NCI-H1417 treated with DMSO at 0.1 percent for 48 hours (cell line): ENCODE data around the gene ASMTL.
"Not testable (repeated sequence)": the region's sequence is repeated elsewhere in the genome, so short reads cannot be mapped to it uniquely, and the experiment has no call there.

Source experiments
- DNase-seq: peaks from one replicate; lab custom pipeline; 2025; lab: John Stamatoyannopoulos, UW

The ASMTL gene

GRCh38 chrX:1433646-1434357 lies 18.9 kb downstream of the ASMTL start:
- DNase-seq, result no peak

DNA sequence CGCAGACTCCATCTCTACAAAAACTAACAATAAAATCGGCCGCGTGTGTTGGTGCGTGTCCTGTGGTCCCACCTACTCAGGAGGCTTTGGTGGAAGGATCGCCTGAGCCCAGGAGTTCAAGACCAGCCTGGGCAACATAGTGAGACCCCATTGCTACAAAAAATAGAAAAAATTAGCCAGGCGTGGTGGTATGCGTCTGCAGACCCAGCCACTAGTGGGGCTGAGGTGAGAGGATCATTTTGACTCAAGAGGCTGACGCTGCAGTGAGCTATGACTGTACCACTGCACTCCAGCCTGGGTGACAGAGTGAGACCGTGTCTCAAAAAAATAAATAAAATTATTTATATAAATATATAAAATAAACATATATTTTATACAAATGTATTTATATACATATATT lies 22.3 kb downstream of the ASMTL start:
- DNase-seq, result no peak

GRCh38 chrX:1427756-1428155 lies 25.0 kb downstream of the ASMTL start:
- DNase-seq, result no peak

DNA sequence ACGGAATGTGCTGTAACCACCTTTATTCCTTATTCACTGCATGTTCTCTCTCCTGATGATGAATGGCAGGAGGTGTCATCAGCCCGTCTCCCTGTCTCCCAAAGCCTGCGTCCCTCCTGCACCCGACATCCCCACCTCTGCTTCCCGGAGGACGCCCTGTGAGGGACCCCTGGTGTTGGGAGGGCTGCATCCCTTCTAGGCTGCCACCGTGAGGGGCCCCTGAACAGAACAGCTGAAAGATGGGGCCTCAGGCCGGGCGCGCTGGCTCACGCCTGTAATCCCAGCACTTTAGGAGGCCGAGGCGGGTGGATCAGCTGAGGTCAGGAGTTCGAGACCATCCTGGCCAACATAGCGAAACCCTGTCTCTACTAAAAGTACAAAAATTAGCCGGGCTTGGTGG lies 26.4 kb downstream of the ASMTL start:
- DNase-seq, result not testable (repeated sequence)

GRCh38 chrX:1425381-1425780 lies 27.3 kb downstream of the ASMTL start:
- DNase-seq, result no peak

- DNase-seq, result no peak
Measured at GRCh38 chrX:1424147-1424851, 28.4 kb downstream of the ASMTL start.

GRCh38 chrX:1423215-1423614 lies 29.5 kb downstream of the ASMTL start:
- no peak for DNase-seq

GRCh38 chrX:1422135-1422465 lies 30.6 kb downstream of the ASMTL start:
- DNase-seq, result no peak

DNA sequence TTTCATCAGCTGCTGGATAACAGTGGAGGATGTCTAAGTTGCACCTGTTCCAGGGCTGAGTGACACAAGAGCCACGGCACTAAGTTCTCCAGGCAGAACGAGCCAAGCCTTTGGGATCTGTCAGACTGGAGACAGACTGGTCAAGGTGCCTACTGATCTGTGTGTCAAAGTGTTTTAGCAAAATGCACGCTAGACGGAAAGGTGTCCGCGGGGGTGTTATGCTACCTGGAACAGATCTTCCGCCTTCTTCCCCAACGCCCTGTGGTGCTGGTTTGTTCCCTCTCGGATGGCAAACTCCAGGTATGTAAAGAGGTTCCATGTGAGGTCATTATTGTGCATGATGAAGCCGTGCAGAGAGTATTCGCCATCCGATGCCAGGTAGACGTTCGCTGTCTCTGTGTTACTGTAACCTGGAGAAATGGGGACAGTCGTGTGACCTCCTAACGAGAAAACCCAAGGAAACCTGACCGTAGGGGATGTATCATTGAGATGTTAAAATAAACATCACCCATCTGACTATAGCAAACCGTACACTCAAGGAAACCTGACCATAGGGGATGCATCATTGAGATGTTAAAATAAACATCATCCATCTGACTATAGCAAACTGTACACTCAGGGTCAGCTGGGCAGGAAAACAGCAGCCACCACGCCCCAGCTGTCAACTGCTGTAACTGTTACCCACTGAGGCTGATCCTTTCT lies 31.1 kb downstream of the ASMTL start:
- no peak for DNase-seq

- no peak for DNase-seq
Measured at GRCh38 chrX:1420371-1420770, 32.3 kb downstream of the ASMTL start.

- no peak for DNase-seq
Measured at GRCh38 chrX:1419545-1420355, 33.0 kb downstream of the ASMTL start.

- no peak for DNase-seq
Measured at GRCh38 chrX:1418901-1419544, 33.7 kb downstream of the ASMTL start.

- no peak for DNase-seq
Measured at GRCh38 chrX:1417921-1418771, 34.6 kb downstream of the ASMTL start.

DNA sequence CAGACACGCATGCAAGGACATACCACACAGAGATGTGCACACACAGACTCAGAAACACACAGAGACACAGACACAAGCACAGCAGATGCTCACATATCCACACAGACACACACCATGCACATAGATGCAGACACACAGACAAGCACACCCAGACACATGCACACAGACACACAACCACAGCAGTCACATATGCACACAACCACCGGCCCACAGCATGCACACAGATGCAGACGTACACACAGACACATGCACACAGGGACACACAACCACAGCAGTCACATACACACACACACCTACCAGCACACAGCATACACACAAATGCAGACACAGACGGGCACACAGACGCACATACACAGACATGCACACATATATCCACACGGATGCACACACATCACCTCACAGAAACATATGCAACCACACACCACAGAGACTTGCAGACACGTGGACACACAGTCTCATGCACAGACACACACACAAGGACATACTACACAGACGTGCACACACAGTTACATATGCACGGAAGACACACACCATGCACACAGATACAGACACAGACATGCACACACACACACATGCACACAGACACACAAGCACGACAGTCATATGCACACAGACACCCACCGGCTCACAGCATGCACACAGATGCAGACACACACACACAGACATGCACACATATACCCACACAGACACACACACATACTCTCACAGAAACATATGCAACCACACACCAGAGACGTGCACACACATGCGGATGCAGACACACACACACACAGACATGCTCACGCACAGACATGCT lies 35.5 kb downstream of the ASMTL start:
- DNase-seq, result no peak

GRCh38 chrX:1416327-1416784 lies 36.4 kb downstream of the ASMTL start:
- no peak for DNase-seq

- no peak for DNase-seq
Measured at GRCh38 chrX:1412551-1413161, 40.1 kb downstream of the ASMTL start.

- no peak for DNase-seq
Measured at GRCh38 chrX:1411326-1411725, 41.4 kb downstream of the ASMTL start.

GRCh38 chrX:1407035-1407434 lies 45.7 kb downstream of the ASMTL start:
- DNase-seq, result no peak

GRCh38 chrX:1405769-1406168 lies 46.9 kb downstream of the ASMTL start:
- DNase-seq, result not testable (repeated sequence)

DNA sequence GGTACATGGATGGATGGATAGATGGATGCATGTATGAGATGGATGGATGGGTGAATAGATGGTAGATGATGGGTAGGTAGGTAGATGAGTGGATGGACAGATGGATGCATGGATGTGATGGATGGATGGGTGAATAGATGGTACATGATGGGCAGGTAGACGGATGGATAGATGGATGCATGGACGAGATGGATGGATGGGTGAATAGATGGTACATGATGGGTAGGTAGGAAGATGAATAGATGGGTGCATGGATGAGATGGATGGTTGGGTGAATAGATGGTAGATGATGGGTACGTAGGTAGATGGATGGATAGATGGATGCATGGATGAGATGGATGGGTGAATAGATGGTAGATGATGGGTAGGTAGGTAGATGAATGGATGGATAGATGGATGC lies 48.8 kb downstream of the ASMTL start:
- DNase-seq, result not testable (repeated sequence)
